Measurements from ENCODE around the gene ATG4D.
A peak's percentile ranks its signal among the peaks of the same experiment; 100 is the strongest.

Gene ATG4D

DNA sequence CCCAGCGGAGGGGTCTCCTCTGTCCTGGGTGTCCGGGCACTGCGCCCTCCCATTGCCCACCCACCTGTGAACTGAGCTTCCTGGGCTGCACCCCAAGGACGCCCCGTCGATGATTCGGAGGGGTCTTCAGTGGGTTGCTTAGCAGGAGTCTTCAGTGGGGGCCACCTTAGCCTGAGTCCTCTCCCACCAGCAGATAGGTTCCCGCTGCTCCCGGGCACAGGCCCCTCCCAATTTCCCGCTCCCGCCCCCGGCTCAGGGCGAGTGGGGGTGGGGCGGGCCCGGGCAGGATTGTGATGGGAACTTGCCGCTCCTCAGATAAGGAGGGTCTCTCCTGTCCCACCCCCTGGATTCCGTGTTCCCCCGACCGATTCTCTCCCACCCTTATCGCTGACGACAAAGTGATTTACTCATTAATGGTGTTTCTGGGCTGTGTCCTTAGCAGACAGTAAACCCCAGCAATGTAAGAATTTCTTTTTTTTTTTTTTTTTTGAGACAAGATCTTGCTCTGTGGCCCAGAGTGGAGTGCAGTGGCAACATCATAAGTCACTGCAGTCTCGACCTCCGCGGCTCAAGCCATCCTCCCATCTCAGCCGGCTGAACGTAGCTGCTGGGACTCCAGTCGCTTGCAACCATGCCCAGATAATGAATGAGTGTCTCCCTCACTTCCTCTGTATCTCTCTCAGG lies 25.8 kb upstream of the ATG4D start (continued):
- TF ChIP-seq ZBTB11 (tag by site-specific recombination; conservative IDR thresholded peaks at IDR 0.05; ENCODE audit: low read depth) (no peak), ZNF221 (tag by site-specific recombination; IDR thresholded peaks at IDR 0.05; ENCODE audit: borderline replicate concordance) (no peak), MYNN (tag by site-specific recombination; IDR thresholded peaks at IDR 0.05; ENCODE audit: borderline replicate concordance) (no peak), ZNF626 (tag by site-specific recombination; IDR thresholded peaks at IDR 0.05) (no peak), ZEB2 (tag by site-specific recombination; IDR thresholded peaks at IDR 0.05) (peak; percentile 79; the same call in 1 of the 2 replicates), ZNF140 (tag by site-specific recombination; IDR thresholded peaks at IDR 0.05) (no peak), ZNF280D (tag by site-specific recombination; IDR thresholded peaks at IDR 0.05) (no peak), ZNF132 (tag by site-specific recombination; IDR thresholded peaks at IDR 0.05; ENCODE audit: borderline replicate concordance) (no peak), ZNF677 (tag by site-specific recombination; IDR thresholded peaks at IDR 0.05) (no peak), ZNF292 (tag by site-specific recombination; IDR thresholded peaks at IDR 0.05; ENCODE audit: borderline replicate concordance, low read depth) (no peak), ZNF239 (tag by site-specific recombination; IDR thresholded peaks at IDR 0.05) (no peak), ZNF600 (tag by site-specific recombination; IDR thresholded peaks at IDR 0.05) (peak; percentile 12; the same call in 1 of the 2 replicates), ZNF513 (tag by site-specific recombination; IDR thresholded peaks at IDR 0.05) (no peak), ZFP3 (tag by site-specific recombination; IDR thresholded peaks at IDR 0.05; ENCODE audit: low read depth) (no peak), ZNF488 (tag by site-specific recombination; IDR thresholded peaks at IDR 0.05) (no peak), ZBTB8A (tag by site-specific recombination; IDR thresholded peaks at IDR 0.05) (peak; percentile 58; the same call in 1 of the 2 replicates), ZNF133 (tag by site-specific recombination; IDR thresholded peaks at IDR 0.05) (no peak), ZNF707 (tag by site-specific recombination; IDR thresholded peaks at IDR 0.05) (no peak), ZNF654 (tag by site-specific recombination; IDR thresholded peaks at IDR 0.05; ENCODE audit: low read depth) (no peak), RBAK (tag by site-specific recombination; IDR thresholded peaks at IDR 0.05) (no peak), PRDM1 (tag by site-specific recombination; IDR thresholded peaks at IDR 0.05) (no peak), ZNF776 (tag by site-specific recombination; IDR thresholded peaks at IDR 0.05; ENCODE audit: borderline replicate concordance) (no peak), SCRT1 (tag by site-specific recombination; IDR thresholded peaks at IDR 0.05; ENCODE audit: borderline replicate concordance) (no peak)
- TF ChIP-seq, protein P1, sequence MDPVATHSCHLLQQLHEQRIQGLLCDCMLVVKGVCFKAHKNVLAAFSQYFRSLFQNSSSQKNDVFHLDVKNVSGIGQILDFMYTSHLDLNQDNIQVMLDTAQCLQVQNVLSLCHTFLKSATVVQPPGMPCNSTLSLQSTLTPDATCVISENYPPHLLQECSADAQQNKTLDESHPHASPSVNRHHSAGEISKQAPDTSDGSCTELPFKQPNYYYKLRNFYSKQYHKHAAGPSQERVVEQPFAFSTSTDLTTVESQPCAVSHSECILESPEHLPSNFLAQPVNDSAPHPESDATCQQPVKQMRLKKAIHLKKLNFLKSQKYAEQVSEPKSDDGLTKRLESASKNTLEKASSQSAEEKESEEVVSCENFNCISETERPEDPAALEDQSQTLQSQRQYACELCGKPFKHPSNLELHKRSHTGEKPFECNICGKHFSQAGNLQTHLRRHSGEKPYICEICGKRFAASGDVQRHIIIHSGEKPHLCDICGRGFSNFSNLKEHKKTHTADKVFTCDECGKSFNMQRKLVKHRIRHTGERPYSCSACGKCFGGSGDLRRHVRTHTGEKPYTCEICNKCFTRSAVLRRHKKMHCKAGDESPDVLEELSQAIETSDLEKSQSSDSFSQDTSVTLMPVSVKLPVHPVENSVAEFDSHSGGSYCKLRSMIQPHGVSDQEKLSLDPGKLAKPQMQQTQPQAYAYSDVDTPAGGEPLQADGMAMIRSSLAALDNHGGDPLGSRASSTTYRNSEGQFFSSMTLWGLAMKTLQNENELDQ (tag by site-specific recombination; IDR thresholded peaks at IDR 0.05; ENCODE audit: low read depth): no peak
- TF ChIP-seq, protein P2, sequence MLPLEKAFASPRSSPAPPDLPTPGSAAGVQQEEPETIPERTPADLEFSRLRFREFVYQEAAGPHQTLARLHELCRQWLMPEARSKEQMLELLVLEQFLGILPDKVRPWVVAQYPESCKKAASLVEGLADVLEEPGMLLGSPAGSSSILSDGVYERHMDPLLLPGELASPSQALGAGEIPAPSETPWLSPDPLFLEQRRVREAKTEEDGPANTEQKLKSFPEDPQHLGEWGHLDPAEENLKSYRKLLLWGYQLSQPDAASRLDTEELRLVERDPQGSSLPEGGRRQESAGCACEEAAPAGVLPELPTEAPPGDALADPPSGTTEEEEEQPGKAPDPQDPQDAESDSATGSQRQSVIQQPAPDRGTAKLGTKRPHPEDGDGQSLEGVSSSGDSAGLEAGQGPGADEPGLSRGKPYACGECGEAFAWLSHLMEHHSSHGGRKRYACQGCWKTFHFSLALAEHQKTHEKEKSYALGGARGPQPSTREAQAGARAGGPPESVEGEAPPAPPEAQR (tag by site-specific recombination; IDR thresholded peaks at IDR 0.05): no peak
